Tibial nerve (tissue), 3 donors: ENCODE measurements around the gene NFS1.

Experiments
- CTCF ChIP-seq, 5 experiments: fragments of 200-600 bp in 3 of 5; fragments of 450-650 bp in 2 of 5; sonication (generic) in 3 of 5; IDR thresholded peaks; one replicate each; pipeline ENCODE4 v1.5.1; 2016 to 2019; ENCODE audit warnings: antibody characterized with exemption in 5 of 5, mild to moderate bottlenecking in 3 of 5, moderate library complexity in 2 of 5
- POLR2A ChIP-seq, 2 donors: fragments of 450-650 bp; IDR thresholded peaks; one replicate each; pipeline ENCODE4 v1.6.1; 2017; ENCODE audit warnings: antibody characterized with exemption in 2 of 2, mild to moderate bottlenecking in 2 of 2, moderate library complexity in 2 of 2

DNA sequence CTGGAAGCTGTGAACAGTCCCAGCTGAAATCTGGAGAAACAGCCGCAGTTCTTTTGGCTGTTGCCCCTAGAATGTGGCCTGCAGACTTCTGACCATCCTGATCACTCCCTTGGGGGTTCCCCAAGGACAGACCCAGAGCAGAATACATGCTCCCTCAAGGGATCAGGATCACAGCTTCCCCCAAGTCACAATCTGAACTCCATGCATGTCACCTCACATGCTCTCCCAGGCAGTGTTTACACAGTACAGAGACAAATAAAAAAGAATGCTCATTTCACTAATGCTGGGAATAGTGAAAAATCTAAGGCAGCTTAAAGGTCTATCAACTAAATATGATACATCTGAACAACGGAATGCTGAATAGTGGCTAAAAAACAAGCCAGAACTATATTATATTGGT is 63.1 kb downstream of the NFS1 start:
- TF ChIP-seq CTCF (IDR thresholded peaks at IDR 0.05) (no peak), POLR2A (IDR thresholded peaks at IDR 0.05) (no peak)
